Hepatocyte (in vitro differentiated cells): ENCODE results near the gene FOXK1.

ENCODE experiments used
- CTCF ChIP-seq: fragments of 200-600 bp; sonication (generic); IDR thresholded peaks from 2 replicates; pipeline ENCODE4 v1.5.1; 2016; ENCODE audit warnings: antibody characterized with exemption, mild to moderate bottlenecking; ENCODE audit not compliant: poor library complexity
- EZH2 ChIP-seq: fragments of 200-600 bp; sonication (generic); IDR thresholded peaks from 2 replicates; pipeline ENCODE4 v1.6.1; 2016; ENCODE audit warnings: antibody characterized with exemption, mild to moderate bottlenecking, borderline replicate concordance
- EZH2phosphoT487 ChIP-seq: fragments of 200-600 bp; sonication (generic); IDR thresholded peaks from one replicate; pipeline ENCODE4 v1.6.1; 2018; ENCODE audit warnings: antibody characterized with exemption, mild to moderate bottlenecking, low read depth, moderate library complexity; ENCODE audit not compliant: unreplicated experiment, severe bottlenecking

DNA sequence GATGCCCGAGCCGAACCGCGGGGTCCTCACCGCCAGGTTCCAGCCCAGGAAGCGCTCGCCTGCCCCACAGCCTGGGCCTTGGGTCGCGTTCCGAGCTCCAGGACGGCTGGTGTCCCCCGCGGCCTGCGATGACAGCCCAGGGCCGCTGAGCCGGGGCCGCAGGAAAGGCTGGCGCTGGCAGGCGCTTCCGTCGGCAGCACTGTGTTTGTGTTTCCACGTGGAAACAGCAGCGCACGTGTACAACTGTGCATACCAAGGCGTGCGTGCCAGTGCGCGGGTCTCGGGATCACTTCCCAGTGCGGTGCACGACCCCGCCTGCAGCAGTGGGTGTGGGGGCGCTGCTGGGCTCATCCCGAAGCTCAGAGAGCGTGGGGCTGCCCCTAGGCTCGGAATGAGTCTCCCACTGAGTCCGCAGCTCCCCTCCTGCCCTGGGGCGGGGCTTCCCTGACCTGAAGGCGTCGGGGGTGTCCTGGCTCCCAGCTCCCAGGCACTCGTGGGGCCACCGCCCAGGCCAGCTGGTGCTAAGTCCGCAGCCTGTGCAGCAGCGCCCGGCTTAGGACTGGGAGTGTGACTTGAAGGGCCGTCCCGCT is 110.5 kb downstream of the FOXK1 start:
- no peak for TF ChIP-seq EZH2
- TF ChIP-seq CTCF: no peak
- no peak for TF ChIP-seq EZH2phosphoT487
